K562 (cell line): ENCODE data around the gene PTPRG. TPM values are rescaled to one million over a fixed set of nuclear protein-coding genes. Genes with fewer than 3 reads are reported as not detected.

Experiments used
- ATAC-seq: fragments of 200-7000 bp; cut with Tn5 transposase; 3 replicates; pipeline ENCODE4 v1.9.1; 2020; ENCODE audit warnings: moderate library complexity
- BruUV-seq: library from RNA; stranded (reverse); fragments of 400-500 nt; replicated peaks from 2 replicates; lab custom pipeline; 2021; lab: Mats Ljungman, UMichigan
- CTCF ChIA-PET: fragments of 300-600 bp; formaldehyde crosslinking; extraction: SDS; loops from one replicate; lab custom pipeline; 2021; ENCODE audit warnings: low intra/inter-chr PET ratio; lab: Yijun Ruan, JAX
- POLR2A ChIA-PET: fragments of 300-600, 350-650 bp; sonication (Branson Sonifier 250); formaldehyde crosslinking; extraction: SDS; loops from one replicate; lab custom pipeline; 2021; ENCODE audit warnings: antibody characterized with exemption, inconsistent platforms; lab: Yijun Ruan, JAX
- DNase-seq, 4 experiments: peaks; one replicate each; pipeline versions ENCODE4 v3.0.0 to v3.0.0-alpha.2; 2011 to 2018; ENCODE audit warnings: low spot score in 3 of 4, mixed read lengths in 3 of 4; ENCODE audit errors: extremely low read depth in 1 of 4
- FAIRE-seq: peaks from 2 replicates; lab custom pipeline; 2011; peaks lifted over from hg19 to GRCh38; lab: Jason Lieb, UNC
- H2AFZ ChIP-seq: 2 replicates; pipeline ENCODE4 v1.6.0; 2011; ENCODE audit warnings: low read depth, low read length, control low read depth, inconsistent platforms
- H3K27ac ChIP-seq: fragments of 200-600 bp; 3 replicates; pipeline ENCODE4 v1.8.0; 2011; ENCODE audit warnings: low read depth, mild to moderate bottlenecking, control low read depth, inconsistent platforms, low read length, moderate library complexity, mixed read lengths; ENCODE audit errors: extremely low read depth
- H3K27me3 ChIP-seq, 2 experiments: fragments of 300-600 bp in 1 of 2; 2 replicates in 1 of 2; 3 replicates in 1 of 2; pipeline versions ENCODE4 v1.6.0 to v1.8.0; 2011; ENCODE audit warnings: inconsistent platforms in 2 of 2, low read length in 2 of 2, mild to moderate bottlenecking in 1 of 2, mixed read lengths in 1 of 2, moderate library complexity in 1 of 2; ENCODE audit not compliant: control insufficient read depth in 2 of 2, insufficient read depth in 2 of 2
- H3K36me3 ChIP-seq: fragments of 300-600 bp; 3 replicates; pipeline ENCODE4 v1.8.0; 2011; ENCODE audit warnings: mild to moderate bottlenecking, low read length, inconsistent platforms; ENCODE audit not compliant: control insufficient read depth, insufficient read depth
- H3K4me1 ChIP-seq, 2 experiments: fragments of 200-600 bp in 1 of 2; replicated peaks in 1 of 2; 2 replicates in 1 of 2; 3 replicates in 1 of 2; pipeline versions ENCODE4 v1.5.1 to v1.8.0; 2011; ENCODE audit warnings: inconsistent platforms in 2 of 2, low read length in 2 of 2, mild to moderate bottlenecking in 1 of 2, mixed read lengths in 1 of 2, moderate library complexity in 1 of 2; ENCODE audit not compliant: control insufficient read depth in 2 of 2, insufficient read depth in 2 of 2
- H3K4me2 ChIP-seq: 2 replicates; pipeline ENCODE4 v1.6.1; 2011; ENCODE audit warnings: low read length, control low read depth, inconsistent platforms, mixed read lengths; ENCODE audit not compliant: insufficient read depth
- H3K4me3 ChIP-seq: fragments of 200-600 bp; sonication (generic), shearing (Covaris generic); 2 replicates; pipeline ENCODE4 v1.5.1; 2016; ENCODE audit warnings: control low read depth, inconsistent platforms
- H3K79me2 ChIP-seq: fragments of 200-600 bp; 3 replicates; pipeline ENCODE4 v1.8.0; 2011; ENCODE audit warnings: low read length, inconsistent platforms; ENCODE audit not compliant: control insufficient read depth, insufficient read depth
- H3K9ac ChIP-seq, 2 experiments: 2 replicates each; pipeline versions ENCODE4 v1.6.0 to v1.6.1; 2011; ENCODE audit warnings: low read depth in 2 of 2, low read length in 2 of 2, control low read depth in 1 of 2, inconsistent platforms in 1 of 2, mild to moderate bottlenecking in 1 of 2, mixed read lengths in 1 of 2; ENCODE audit not compliant: insufficient read depth in 1 of 2
- H3K9me1 ChIP-seq: one replicate; pipeline ENCODE4 v1.6.0; 2011; ENCODE audit warnings: inconsistent platforms, mild to moderate bottlenecking, low read length, moderate library complexity; ENCODE audit not compliant: control insufficient read depth, insufficient read depth
- H3K9me3 ChIP-seq: replicated peaks from 2 replicates; pipeline ENCODE4 v1.5.1; 2011; ENCODE audit warnings: low read depth, low read length, inconsistent platforms; ENCODE audit not compliant: control insufficient read depth, insufficient read depth
- H4K20me1 ChIP-seq: replicated peaks from 2 replicates; pipeline ENCODE4 v1.6.1; 2011; ENCODE audit warnings: low read length, inconsistent platforms, mixed read lengths; ENCODE audit not compliant: control insufficient read depth, insufficient read depth
- CBFA2T3 ChIP-seq: fragments of 450-650 bp; IDR thresholded peaks from 2 replicates; pipeline ENCODE4 v1.6.1; 2017
- CHD1 ChIP-seq: fragments of 200-600 bp; sonication (generic); IDR thresholded peaks from one replicate; pipeline ENCODE4 v1.6.1; 2012; ENCODE audit warnings: mild to moderate bottlenecking, moderate library complexity, low read length, inconsistent platforms
- DIDO1 ChIP-seq: fragments of 450-650 bp; IDR thresholded peaks from 2 replicates; pipeline ENCODE4 v1.6.1; 2016; ENCODE audit warnings: low read depth, missing biosample characterization, missing genetic modification characterization
- DPF2 ChIP-seq: fragments of 450-650 bp; IDR thresholded peaks from 2 replicates; pipeline ENCODE4 v1.6.1; 2016
- EHMT2 ChIP-seq: fragments of 450-650 bp; IDR thresholded peaks from 2 replicates; pipeline ENCODE4 v1.6.1; 2018; ENCODE audit warnings: antibody characterized with exemption
- LEF1 ChIP-seq: fragments of 450-650 bp; IDR thresholded peaks from 2 replicates; pipeline ENCODE4 v1.6.1; 2016; ENCODE audit warnings: mild to moderate bottlenecking
- NCOA4 ChIP-seq: fragments of 450-650 bp; IDR thresholded peaks from 2 replicates; pipeline ENCODE4 v1.6.1; 2018; ENCODE audit warnings: mild to moderate bottlenecking; ENCODE audit not compliant: partially characterized antibody
- NEUROD1 ChIP-seq: fragments of 150-350 bp; IDR thresholded peaks from 2 replicates; pipeline ENCODE4 v1.6.1; 2014; ENCODE audit warnings: borderline replicate concordance, low read length, low read depth; ENCODE audit not compliant: partially characterized antibody
- RBBP5 ChIP-seq: fragments of 200-600 bp; sonication (generic); IDR thresholded peaks from 2 replicates; pipeline ENCODE4 v1.6.1; 2012; ENCODE audit warnings: borderline replicate concordance, mild to moderate bottlenecking, low read length, control low read depth, inconsistent platforms; ENCODE audit not compliant: insufficient read depth, poor library complexity, severe bottlenecking
- SAFB2 ChIP-seq: fragments of 200-400 bp; formaldehyde crosslinking; IDR thresholded peaks from 2 replicates; pipeline ENCODE4 v1.6.1; 2018; ENCODE audit warnings: borderline replicate concordance, low read length, low read depth, moderate library complexity; ENCODE audit not compliant: severe bottlenecking
- SMAD1 ChIP-seq: fragments of 150-350 bp; IDR thresholded peaks from 2 replicates; pipeline ENCODE4 v1.6.1; 2014; ENCODE audit warnings: low read length, low read depth; ENCODE audit not compliant: partially characterized antibody
- SNIP1 ChIP-seq: fragments of 450-650 bp; IDR thresholded peaks from 2 replicates; pipeline ENCODE4 v1.7.1; 2017; ENCODE audit warnings: low read depth, mild to moderate bottlenecking
- SRF ChIP-seq, 2 experiments: fragments of 250-450, 450-650 bp in 1 of 2; sonication (Bioruptor Pico) in 1 of 2; sonication (generic) in 1 of 2; formaldehyde crosslinking; IDR thresholded peaks; 2 replicates each; pipeline versions ENCODE4 v1.5.0 to v1.5.1; 2020 to 2022; ENCODE audit warnings: mild to moderate bottlenecking in 1 of 2, missing genetic modification reagents in 1 of 2
- TEAD2 ChIP-seq: fragments of 450-650 bp; IDR thresholded peaks from 2 replicates; pipeline ENCODE4 v1.6.1; 2016; ENCODE audit warnings: missing genetic modification characterization, control low read depth, missing compliant biosample characterization
- ZNF551 ChIP-seq: fragments of 250-450 bp; sonication (Bioruptor Pico); IDR thresholded peaks from 2 replicates; pipeline ENCODE4 v1.5.0; 2021; ENCODE audit warnings: mild to moderate bottlenecking, moderate library complexity
- WGBS: fragments of 100-300 bp; shearing (Covaris generic); methylation state at CpG from one replicate; pipeline ENCODE4 v1.1.6; 2016; ENCODE audit warnings: low coverage, mixed read lengths; ENCODE audit not compliant: insufficient coverage; ENCODE audit errors: missing lambda C conversion rate; 5-methylcytosine and 5-hydroxymethylcytosine counted together
- in situ Hi-C: fragments of 300-500 bp; cut with MboI; formaldehyde crosslinking; loops from 4 replicates; pipeline ENCODE4 v1.15.0; 2018; ENCODE audit warnings: inconsistent platforms, mixed read lengths
- intact Hi-C: fragments of 100-400 bp; cut with micrococcal nuclease; formaldehyde crosslinking; loops from 2 replicates; pipeline ENCODE4 v1.14.2; 2022
- polyA plus RNA-seq, 8 experiments: library from polyadenylated mRNA; depleted of rRNA in 4 of 8; stranded (reverse) in 5 of 8; unstranded in 3 of 8; fragments of >200 nt; fragmentation: Nextera tagmentation in 2 of 8; fragmentation: Illumina TruSeq in 1 of 8; extraction: Ambion mirVana in 2 of 8; extraction: Trizol in 1 of 8; gene quantifications; 2 replicates each; pipeline versions ENCODE4 v1.2.1 to v1.2.3, GENCODE V29; 2011 to 2014; ENCODE audit warnings: inconsistent platforms in 1 of 8, missing spikeins in 1 of 8
- total RNA-seq, 7 experiments: library from RNA; depleted of rRNA in 6 of 7; stranded (reverse); fragments of >200 nt in 6 of 7; fragmentation: Illumina TruSeq in 2 of 7; extraction: Trizol in 2 of 7; gene quantifications; 2 replicates each; pipeline versions ENCODE4 v1.2.1 to v1.2.3, GENCODE V29; 2011 to 2021; ENCODE audit warnings: low replicate concordance in 1 of 7
- TF ChIP-seq, protein P1 (sequence below): fragments of 450-650 bp; IDR thresholded peaks from 2 replicates; pipeline ENCODE4 v1.7.1; 2018; ENCODE audit warnings: mild to moderate bottlenecking, low read depth; ENCODE audit not compliant: partially characterized antibody

Gene PTPRG
- total and polyA plus RNA-seq, 9 of the 15 experiments (the other 6 are each of a cell fraction or from before 2014, with no cell fraction given) = 0.16 TPM; not detected in 8

DNA sequence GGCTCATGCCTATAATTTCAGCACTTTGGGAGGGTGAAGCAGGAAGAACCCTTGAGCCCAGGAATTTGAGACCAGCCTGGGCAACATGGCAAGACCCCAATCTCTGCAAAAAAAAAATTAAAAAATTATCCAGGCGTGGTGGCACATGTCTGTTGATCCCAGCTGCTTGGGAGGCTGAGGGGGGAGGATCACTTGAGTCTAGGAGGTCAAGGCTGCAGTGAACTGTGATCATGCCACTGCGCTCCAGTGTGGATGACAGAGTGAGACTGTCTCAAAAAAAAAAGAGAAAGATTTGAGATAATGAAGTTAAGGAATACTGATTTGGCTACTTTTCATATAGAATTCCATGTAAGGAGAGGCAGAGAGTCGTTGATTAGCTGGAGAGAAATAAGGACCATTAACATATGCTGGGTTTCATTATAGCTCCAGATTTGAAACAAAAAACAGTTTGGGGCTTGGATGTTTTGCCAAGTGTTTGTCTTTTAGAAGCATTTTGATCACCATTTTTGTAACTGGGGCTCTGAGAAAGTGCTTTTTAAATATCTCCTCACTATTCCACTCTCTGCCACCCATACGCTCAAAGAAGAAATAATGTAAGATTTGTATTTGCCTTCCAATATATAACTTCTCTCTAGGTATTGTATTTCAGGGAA lies 597.8 kb downstream of the PTPRG start:
- H3K9me3 ChIP-seq = no peaks in the 10 kb centered on the region
- no peak overlapping the region for H3K27ac ChIP-seq
- in situ Hi-C loops = no loop called here
- intact Hi-C loops = no loop called here
- POLR2A ChIA-PET = no interaction called here
- BruUV-seq = no TSS peak
- H3K27me3 ChIP-seq = no peaks in the 10 kb centered on the region; a peak in 1 of 5 replicates
- no peaks in the 10 kb centered on the region for H3K79me2 ChIP-seq
- DNase-seq = no peak
- no peak overlapping the region for H3K9ac ChIP-seq
- WGBS = 0% methylated on average over 3 of the region's 4 CpGs
- H4K20me1 ChIP-seq = no peaks in the 10 kb centered on the region
- FAIRE-seq = no peak
- TF ChIP-seq TEAD2 (tag) (no peak), CHD1 (no peak), SNIP1 (no peak), ZNF551 (CRISPR knock-in tag) (no peak), SMAD1 (no peak), NEUROD1 (no peak), SRF (CRISPR knock-in tag; IDR thresholded peaks at IDR 0.05) (no peak), DIDO1 (no peak), NCOA4 (no peak), LEF1 (no peak), EHMT2 (no peak), RBBP5 (no peak), DPF2 (no peak), SAFB2 (no peak), CBFA2T3 (no peak)
- TF ChIP-seq, protein P1, sequence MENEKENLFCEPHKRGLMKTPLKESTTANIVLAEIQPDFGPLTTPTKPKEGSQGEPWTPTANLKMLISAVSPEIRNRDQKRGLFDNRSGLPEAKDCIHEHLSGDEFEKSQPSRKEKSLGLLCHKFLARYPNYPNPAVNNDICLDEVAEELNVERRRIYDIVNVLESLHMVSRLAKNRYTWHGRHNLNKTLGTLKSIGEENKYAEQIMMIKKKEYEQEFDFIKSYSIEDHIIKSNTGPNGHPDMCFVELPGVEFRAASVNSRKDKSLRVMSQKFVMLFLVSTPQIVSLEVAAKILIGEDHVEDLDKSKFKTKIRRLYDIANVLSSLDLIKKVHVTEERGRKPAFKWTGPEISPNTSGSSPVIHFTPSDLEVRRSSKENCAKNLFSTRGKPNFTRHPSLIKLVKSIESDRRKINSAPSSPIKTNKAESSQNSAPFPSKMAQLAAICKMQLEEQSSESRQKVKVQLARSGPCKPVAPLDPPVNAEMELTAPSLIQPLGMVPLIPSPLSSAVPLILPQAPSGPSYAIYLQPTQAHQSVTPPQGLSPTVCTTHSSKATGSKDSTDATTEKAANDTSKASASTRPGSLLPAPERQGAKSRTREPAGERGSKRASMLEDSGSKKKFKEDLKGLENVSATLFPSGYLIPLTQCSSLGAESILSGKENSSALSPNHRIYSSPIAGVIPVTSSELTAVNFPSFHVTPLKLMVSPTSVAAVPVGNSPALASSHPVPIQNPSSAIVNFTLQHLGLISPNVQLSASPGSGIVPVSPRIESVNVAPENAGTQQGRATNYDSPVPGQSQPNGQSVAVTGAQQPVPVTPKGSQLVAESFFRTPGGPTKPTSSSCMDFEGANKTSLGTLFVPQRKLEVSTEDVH = no peak
- no peak overlapping the region for H3K4me3 ChIP-seq
- no peak overlapping the region for H3K4me2 ChIP-seq
- no peaks in the 10 kb centered on the region for H3K9me1 ChIP-seq
- H3K4me1 ChIP-seq = no peaks in the 10 kb centered on the region
- CTCF ChIA-PET = no interaction called here
- H2AFZ ChIP-seq = no peak overlapping the region
- no peak for ATAC-seq
- H3K36me3 ChIP-seq = no peaks in the 10 kb centered on the region
